Naive thymus-derived CD4-positive, alpha-beta T cell (primary cell): ENCODE data around the gene APBA2. TPM values are rescaled to one million over a fixed set of nuclear protein-coding genes. Genes with fewer than 3 reads are reported as not detected.
"Not testable (repeated sequence)": the region's sequence is repeated elsewhere in the genome, so short reads cannot be mapped to it uniquely, and the experiment has no call there.

Experiments used
- ATAC-seq: fragments of 150-1000 bp; cut with Tn5 transposase; 2 replicates; pipeline ENCODE4 v1.10.0; 2021; ENCODE audit warnings: mild to moderate bottlenecking, moderate library complexity
- CTCF ChIA-PET: fragments of 350-600 bp; sonication (Branson Sonifier 250); formaldehyde crosslinking; loops from one replicate; lab custom pipeline; 2021; ENCODE audit warnings: antibody characterized with exemption; lab: Charles Lee
- POLR2A ChIA-PET: fragments of 350-600 bp; sonication (Branson Sonifier 250); formaldehyde crosslinking; loops from one replicate; lab custom pipeline; 2021; ENCODE audit warnings: antibody characterized with exemption, inconsistent platforms; lab: Charles Lee
- DNase-seq, 9 donors: peaks; one replicate each; pipeline versions ENCODE4 v3.0.0 to v3.0.0-alpha.2; 2020 to 2022; ENCODE audit warnings: mixed read lengths in 1 of 9
- H3K27ac ChIP-seq: one replicate; pipeline ENCODE4 v1.7.0; 2013; ENCODE audit warnings: mild to moderate bottlenecking, low read depth, low read length, moderate library complexity
- H3K27me3 ChIP-seq, 2 donors: one replicate each; pipeline ENCODE4 v1.7.0; 2013; ENCODE audit warnings: low read length in 2 of 2, mild to moderate bottlenecking in 2 of 2, moderate library complexity in 2 of 2; ENCODE audit not compliant: control insufficient read depth in 2 of 2, insufficient read depth in 2 of 2
- H3K36me3 ChIP-seq, 3 experiments: 1 replicate in 2 of 3; 2 replicates in 1 of 3; pipeline ENCODE4 v1.7.0; 2013; ENCODE audit warnings: low read length in 3 of 3, mild to moderate bottlenecking in 3 of 3, moderate library complexity in 1 of 3; ENCODE audit not compliant: insufficient read depth in 3 of 3, control insufficient read depth in 2 of 3
- H3K4me1 ChIP-seq, 2 donors: one replicate each; pipeline ENCODE4 v1.7.0; 2013; ENCODE audit warnings: low read length in 2 of 2, mild to moderate bottlenecking in 2 of 2, moderate library complexity in 1 of 2; ENCODE audit not compliant: control insufficient read depth in 2 of 2, insufficient read depth in 2 of 2
- H3K4me3 ChIP-seq: 2 replicates; pipeline ENCODE4 v1.7.0; 2013; ENCODE audit warnings: mild to moderate bottlenecking, low read length
- H3K9me3 ChIP-seq, 3 experiments: 1 replicate in 2 of 3; 2 replicates in 1 of 3; pipeline ENCODE4 v1.7.0; 2013; ENCODE audit warnings: low read length in 3 of 3; ENCODE audit not compliant: control insufficient read depth in 2 of 3
- H3K27ac Mint-ChIP-seq, 9 donors: one replicate each; pipeline ENCODE4 v1.8.0; 2020 to 2022; ENCODE audit warnings: mixed read lengths in 9 of 9, mild to moderate bottlenecking in 8 of 9, moderate library complexity in 5 of 9, inconsistent platforms in 2 of 9
- H3K27me3 Mint-ChIP-seq, 5 donors: one replicate each; pipeline ENCODE4 v1.8.0; 2021 to 2022; ENCODE audit warnings: mixed read lengths in 5 of 5, mild to moderate bottlenecking in 1 of 5
- H3K36me3 Mint-ChIP-seq, 5 donors: one replicate each; pipeline ENCODE4 v1.8.0; 2020 to 2022; ENCODE audit warnings: mixed read lengths in 5 of 5, mild to moderate bottlenecking in 3 of 5, inconsistent platforms in 1 of 5
- H3K4me1 Mint-ChIP-seq, 7 donors: one replicate each; pipeline ENCODE4 v1.8.0; 2020 to 2022; ENCODE audit warnings: mixed read lengths in 7 of 7, mild to moderate bottlenecking in 3 of 7, inconsistent platforms in 1 of 7
- H3K4me3 Mint-ChIP-seq, 10 donors: one replicate each; pipeline ENCODE4 v1.8.0; 2020 to 2022; ENCODE audit warnings: mild to moderate bottlenecking in 10 of 10, mixed read lengths in 10 of 10, moderate library complexity in 6 of 10, inconsistent platforms in 2 of 10
- H3K9me3 Mint-ChIP-seq, 11 donors: one replicate each; pipeline ENCODE4 v1.8.0; 2020 to 2022; ENCODE audit warnings: mixed read lengths in 11 of 11, mild to moderate bottlenecking in 4 of 11, inconsistent platforms in 1 of 11, moderate library complexity in 1 of 11
- intact Hi-C, 2 donors: fragments of 100-400 bp; cut with micrococcal nuclease; formaldehyde crosslinking; loops; one replicate each; pipeline ENCODE4 v1.15.1; 2023
- polyA plus RNA-seq, 2 donors: library from polyadenylated mRNA; unstranded; fragments of 300-500 nt; fragmentation: Illumina TruSeq; gene quantifications; one replicate each; pipeline ENCODE4 v1.2.3, GENCODE V29; 2021
- total RNA-seq, 6 experiments: library from RNA in 5 of 6; stranded (reverse) in 5 of 6; gene quantifications; 1 replicate in 5 of 6; 2 replicates in 1 of 6; pipeline ENCODE4 v1.2.3 and lab custom pipeline; 2021 to 2026

The APBA2 gene
- total and polyA plus RNA-seq, 7 experiments from 2014 or later: 7.7 to 139 (median 110) TPM

DNA sequence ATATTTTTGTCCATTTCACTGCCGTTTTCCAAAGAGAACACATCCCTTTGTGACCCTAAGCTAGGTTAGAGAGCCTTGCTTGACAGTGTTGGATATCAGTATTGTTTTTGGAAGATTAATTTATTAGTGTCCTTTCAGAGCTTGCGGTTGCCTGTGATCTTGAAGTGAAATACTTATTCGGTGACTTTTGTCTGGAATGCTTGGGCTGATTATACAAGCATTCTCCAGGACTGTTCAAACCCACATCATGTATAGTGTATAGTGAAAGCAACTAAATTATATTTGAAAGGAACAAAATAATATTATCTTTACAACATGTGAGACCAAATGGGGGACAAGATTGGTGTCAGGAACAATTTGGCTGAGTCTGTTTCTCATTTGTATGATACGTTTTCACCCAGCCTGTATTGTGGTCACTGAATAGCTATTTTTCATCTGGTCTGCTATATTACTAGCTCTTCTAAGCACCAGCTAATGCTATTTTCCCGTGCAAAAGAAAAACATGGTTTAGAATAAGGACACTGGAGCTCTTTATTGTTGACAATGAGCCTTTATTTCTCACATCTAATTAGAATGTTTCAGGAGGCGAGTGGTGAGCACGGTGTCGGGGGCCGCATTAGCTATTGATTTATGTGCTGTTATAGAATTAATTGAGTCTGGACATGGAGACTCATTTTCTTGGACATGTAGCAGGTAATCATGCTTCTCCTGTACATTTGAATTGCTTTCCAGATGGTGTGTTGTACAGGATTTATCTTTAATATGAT, 158.1 kb downstream of the APBA2 start:
- H3K9me3 ChIP-seq: no peaks in the 10 kb centered on the region
- no peaks in the 10 kb centered on the region for H3K9me3 Mint-ChIP-seq
- peaks cover 0 to under 1% (median 0%) of the 10 kb centered on the region in 5 donors for H3K36me3 Mint-ChIP-seq
- no peak overlapping the region for H3K4me3 ChIP-seq
- no peaks in the 10 kb centered on the region for H3K27me3 Mint-ChIP-seq
- H3K4me1 Mint-ChIP-seq: peaks cover 16 to 90% (median 79%) of the 10 kb centered on the region in 7 donors
- intact Hi-C loops: no loop called here
- H3K36me3 ChIP-seq: no peaks in the 10 kb centered on the region
- no peak overlapping the region for H3K4me3 Mint-ChIP-seq
- ChIA-PET CTCF (no interaction called here), POLR2A (no interaction called here)
- no peak for DNase-seq
- H3K27ac ChIP-seq: no peak overlapping the region
- peaks cover 3 to 8% of the 10 kb centered on the region in 2 donors for H3K4me1 ChIP-seq
- H3K27me3 ChIP-seq: no peaks in the 10 kb centered on the region
- H3K27ac Mint-ChIP-seq: no peak overlapping the region
- no peak for ATAC-seq

DNA sequence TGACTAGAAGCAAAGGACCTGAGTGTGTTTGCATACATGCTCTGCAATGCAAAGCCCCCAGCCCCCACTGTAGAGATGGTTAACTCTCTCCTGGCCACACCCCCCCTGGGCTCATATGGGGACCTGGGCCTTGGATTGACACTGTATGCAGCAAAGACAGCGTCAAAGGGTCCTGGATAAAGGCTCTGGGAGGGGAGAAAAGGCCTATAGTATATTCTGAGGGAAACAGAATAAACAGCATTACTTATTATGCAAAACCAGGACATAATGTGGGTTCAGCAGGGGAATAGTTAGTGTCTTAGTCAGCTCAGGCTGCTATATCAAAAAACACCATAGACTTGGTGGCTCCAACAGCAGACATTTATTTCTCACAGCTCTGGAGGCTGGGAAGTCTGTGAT, 158.7 kb downstream of the APBA2 start:
- no peaks in the 10 kb centered on the region for H3K9me3 Mint-ChIP-seq
- peak overlapping the region in 1 of 9 donors; percentile 68 for H3K27ac Mint-ChIP-seq
- intact Hi-C loops: no loop called here
- ChIA-PET POLR2A (no interaction called here), CTCF (no interaction called here)
- H3K27me3 ChIP-seq: no peaks in the 10 kb centered on the region
- ATAC-seq (no peak), DNase-seq (no peak)
- no peaks in the 10 kb centered on the region for H3K27me3 Mint-ChIP-seq
- peaks cover 0 to 4% of the 10 kb centered on the region in 2 donors for H3K4me1 ChIP-seq
- H3K4me3 Mint-ChIP-seq: no peak overlapping the region
- no peaks in the 10 kb centered on the region for H3K36me3 ChIP-seq
- peaks cover 0 to 2% (median under 1%) of the 10 kb centered on the region in 5 donors for H3K36me3 Mint-ChIP-seq
- H3K9me3 ChIP-seq: no peaks in the 10 kb centered on the region
- H3K27ac ChIP-seq: no peak overlapping the region
- H3K4me3 ChIP-seq: no peak overlapping the region
- peaks cover 14 to 90% (median 79%) of the 10 kb centered on the region in 7 donors for H3K4me1 Mint-ChIP-seq

DNA sequence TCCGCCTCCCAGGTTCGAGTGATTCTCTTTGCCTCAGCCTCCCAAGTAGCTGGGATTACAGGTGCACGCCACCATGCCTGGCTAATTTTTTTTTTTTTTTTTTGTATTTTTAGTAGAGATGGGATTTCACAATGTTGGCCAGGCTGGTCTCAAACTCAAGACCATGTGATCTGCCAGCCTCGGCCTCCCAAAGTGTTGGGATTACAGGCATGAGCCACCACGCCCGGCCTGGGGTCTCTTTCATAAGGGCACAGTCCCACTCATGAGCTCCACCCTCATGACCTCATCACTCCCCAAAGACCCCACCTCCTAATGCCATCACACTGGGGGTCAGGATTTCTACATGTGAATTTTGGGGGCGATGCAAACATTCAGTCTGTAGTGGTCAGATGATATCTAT, 159.4 kb downstream of the APBA2 start:
- intact Hi-C loops, H3K4me1 ChIP-seq, H3K27me3 Mint-ChIP-seq, H3K9me3 ChIP-seq, H3K27ac ChIP-seq, H3K4me3 ChIP-seq, H3K36me3 Mint-ChIP-seq, H3K27me3 ChIP-seq, H3K4me3 Mint-ChIP-seq, H3K9me3 Mint-ChIP-seq, H3K36me3 ChIP-seq, DNase-seq, ATAC-seq, POLR2A ChIA-PET: not testable (repeated sequence)
- CTCF ChIA-PET: interaction anchor here (0.7 kb wide), 2 partner anchors 86 to 216 kb away, joined by 3 read pairs; no protein-coding TSS in a partner anchor
- H3K4me1 Mint-ChIP-seq: peaks cover 8 to 90% (median 78%) of the 10 kb centered on the region in 7 donors
- peak overlapping the region in 1 of 9 donors; percentile 68 for H3K27ac Mint-ChIP-seq

DNA sequence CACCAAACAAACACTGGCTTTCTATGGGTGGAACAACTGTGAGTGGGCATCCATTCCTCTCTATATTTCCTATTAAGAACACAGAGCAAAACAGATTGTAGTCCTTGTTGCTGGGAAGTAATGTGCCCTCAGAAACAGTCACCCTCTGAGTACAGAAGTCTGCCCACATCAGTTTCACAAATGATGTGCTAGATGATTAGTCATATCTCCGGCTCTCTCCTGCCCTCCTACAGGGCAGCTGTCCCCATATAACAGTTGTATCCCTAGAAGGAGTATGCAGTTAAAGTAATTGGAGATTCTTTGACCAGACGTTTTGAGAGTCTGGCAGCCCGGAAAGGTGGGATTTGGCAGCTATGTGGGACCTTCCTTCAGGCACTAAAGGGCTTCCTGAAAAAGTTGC, 159.9 kb downstream of the APBA2 start:
- intact Hi-C loops: no loop called here
- Histone ChIP-seq H3K9me3 (no peaks in the 10 kb centered on the region), H3K4me3 (no peak overlapping the region), H3K36me3 (no peaks in the 10 kb centered on the region), H3K27ac (no peak overlapping the region), H3K4me1 (peaks cover 0 to under 1% of the 10 kb centered on the region in 2 donors), H3K27me3 (no peaks in the 10 kb centered on the region)
- ATAC-seq (no peak), DNase-seq (no peak)
- Mint-ChIP-seq H3K4me3 (no peak overlapping the region), H3K9me3 (peaks cover 0 to 2% (median 0%) of the 10 kb centered on the region in 11 donors), H3K36me3 (peaks cover 0 to 12% (median 6%) of the 10 kb centered on the region in 5 donors), H3K27ac (peak overlapping the region in 1 of 9 donors; percentile 68), H3K4me1 (peaks cover 6 to 90% (median 76%) of the 10 kb centered on the region in 7 donors), H3K27me3 (no peaks in the 10 kb centered on the region)
- CTCF ChIA-PET: interaction anchor here (0.7 kb wide), 2 partner anchors 86 to 215 kb away, joined by 3 read pairs; no protein-coding TSS in a partner anchor
- POLR2A ChIA-PET: no interaction called here

DNA sequence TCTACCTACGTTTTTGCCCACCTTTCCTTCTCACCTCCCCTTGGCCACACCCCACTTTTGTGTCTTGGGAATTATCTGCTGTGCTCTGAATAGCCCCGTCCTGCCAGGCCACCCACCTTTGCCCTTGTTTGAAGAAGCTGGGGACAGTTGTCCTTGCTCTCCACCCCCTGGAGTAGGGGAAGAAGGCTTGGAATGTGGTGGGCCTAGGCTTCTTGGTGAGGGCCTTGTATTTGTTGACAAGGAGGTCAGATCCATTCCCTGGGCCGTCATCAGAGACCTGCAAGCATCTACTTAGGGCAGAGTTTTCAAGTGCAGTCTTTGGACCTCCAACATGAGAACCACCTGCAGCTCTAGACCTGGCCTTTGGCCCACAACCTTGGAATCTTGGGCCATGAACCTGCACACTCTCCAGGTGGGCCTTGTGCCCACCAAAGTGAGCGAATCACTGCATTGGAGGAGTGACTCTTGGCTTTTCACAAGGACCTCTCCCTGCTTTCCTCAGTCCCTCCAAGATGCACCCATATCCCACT, 160.6 kb downstream of the APBA2 start:
- intact Hi-C loops: no loop called here
- H3K4me1 Mint-ChIP-seq: peaks cover 8 to 90% (median 79%) of the 10 kb centered on the region in 7 donors

DNA sequence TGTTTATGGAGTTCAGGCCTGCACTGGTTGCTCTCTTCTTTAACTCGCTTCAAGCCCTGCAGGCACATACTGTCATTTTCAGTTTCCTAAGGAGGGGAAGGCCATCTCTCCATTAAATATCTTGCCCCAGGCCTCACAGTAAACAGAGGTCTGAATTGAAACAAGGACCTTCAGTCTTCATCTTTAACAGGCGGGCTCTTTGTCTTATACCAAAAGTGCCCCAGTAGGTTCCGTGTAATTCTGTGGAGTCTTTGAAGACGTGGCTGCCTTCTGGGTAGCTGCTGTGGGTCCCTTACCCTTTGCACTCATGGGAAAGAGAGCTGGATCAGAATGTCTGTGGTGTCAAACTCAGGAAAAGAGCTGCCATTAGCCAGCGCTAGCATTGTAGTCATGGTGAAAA, 161.2 kb downstream of the APBA2 start:
- no peaks in the 10 kb centered on the region for H3K27me3 ChIP-seq
- H3K4me1 ChIP-seq: peaks cover 0 to 3% of the 10 kb centered on the region in 2 donors
- H3K9me3 ChIP-seq: no peaks in the 10 kb centered on the region
- CTCF ChIA-PET: no interaction called here
- ATAC-seq: no peak
- intact Hi-C loops: no loop called here
- DNase-seq: no peak
- no peak overlapping the region for H3K27ac ChIP-seq
- no peaks in the 10 kb centered on the region for H3K36me3 ChIP-seq
- POLR2A ChIA-PET: no interaction called here
- Mint-ChIP-seq H3K9me3 (peaks cover 0 to 2% (median 0%) of the 10 kb centered on the region in 11 donors), H3K27ac (peak overlapping the region in 1 of 9 donors; percentile 28), H3K4me3 (no peak overlapping the region), H3K4me1 (peaks cover 11 to 90% (median 79%) of the 10 kb centered on the region in 7 donors), H3K27me3 (no peaks in the 10 kb centered on the region), H3K36me3 (peaks cover 0 to 20% (median 14%) of the 10 kb centered on the region in 5 donors)
- no peak overlapping the region for H3K4me3 ChIP-seq

More for the DNA sequence above, 160.6 kb downstream of the APBA2 start:
- no peak overlapping the region for H3K4me3 ChIP-seq
- Mint-ChIP-seq H3K27me3 (no peaks in the 10 kb centered on the region), H3K9me3 (peaks cover 0 to 2% (median 0%) of the 10 kb centered on the region in 11 donors), H3K27ac (peak overlapping the region in 2 of 9 donors; percentile 28 to 43), H3K4me3 (peak overlapping the region in 1 of 10 donors; percentile 25), H3K36me3 (peaks cover 0 to 14% (median 10%) of the 10 kb centered on the region in 5 donors)
- ATAC-seq (no peak), DNase-seq (no peak)
- H3K27ac ChIP-seq: no peak overlapping the region
- no peaks in the 10 kb centered on the region for H3K27me3 ChIP-seq
- CTCF ChIA-PET: no interaction called here
- H3K9me3 ChIP-seq: no peaks in the 10 kb centered on the region
- peaks cover 0 to 3% of the 10 kb centered on the region in 2 donors for H3K4me1 ChIP-seq
- H3K36me3 ChIP-seq: no peaks in the 10 kb centered on the region
- POLR2A ChIA-PET: no interaction called here
